ENCODE measurements around the gene VIL1. TPM values are rescaled to one million over a fixed set of nuclear protein-coding genes. Genes with fewer than 3 reads are reported as not detected.

The VIL1 gene
- total and polyA plus RNA-seq, 2 of the 13 experiments (the other 11 are each of a cell fraction or from before 2014, with no cell fraction given), result 287 to 301 TPM

DNA sequence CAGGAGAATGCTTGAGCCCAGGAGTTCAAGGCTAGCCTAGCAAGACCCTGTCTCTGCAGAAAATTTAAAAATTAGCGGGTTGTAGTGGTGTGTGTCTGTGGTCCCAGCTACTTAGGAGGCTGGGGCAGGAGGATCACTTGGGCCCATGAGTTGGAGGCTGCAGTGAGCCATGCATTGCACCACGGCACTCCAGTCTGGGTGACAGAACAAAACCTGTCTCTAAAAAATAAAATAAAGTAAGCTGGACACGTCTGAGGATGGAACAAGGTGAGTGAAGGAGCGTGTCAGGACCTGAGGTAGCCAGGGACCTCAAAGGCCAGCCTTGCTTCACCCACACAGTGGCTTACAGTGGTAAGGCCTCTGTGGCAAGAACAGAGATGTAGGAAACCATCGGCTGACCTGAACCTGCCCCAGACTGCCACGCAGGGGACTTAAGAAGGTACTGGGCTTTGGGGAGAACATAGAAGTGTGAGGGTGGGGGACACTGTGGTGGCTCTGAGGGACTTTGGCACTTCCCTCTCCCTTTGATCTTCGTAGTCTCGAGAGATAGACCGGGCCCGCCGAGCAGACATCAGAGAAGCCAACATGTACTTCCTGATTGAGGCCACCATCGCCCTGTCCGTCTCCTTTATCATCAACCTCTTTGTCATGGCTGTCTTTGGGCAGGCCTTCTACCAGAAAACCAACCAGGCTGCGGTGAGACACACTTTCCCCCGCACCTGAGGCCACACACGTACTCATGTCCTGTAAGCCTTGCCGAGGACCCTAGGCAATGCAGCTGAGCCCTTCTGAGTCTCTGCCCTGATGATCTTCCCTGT, 29.4 kb upstream of the VIL1 start (continued):
- TF ChIP-seq, protein P1, sequence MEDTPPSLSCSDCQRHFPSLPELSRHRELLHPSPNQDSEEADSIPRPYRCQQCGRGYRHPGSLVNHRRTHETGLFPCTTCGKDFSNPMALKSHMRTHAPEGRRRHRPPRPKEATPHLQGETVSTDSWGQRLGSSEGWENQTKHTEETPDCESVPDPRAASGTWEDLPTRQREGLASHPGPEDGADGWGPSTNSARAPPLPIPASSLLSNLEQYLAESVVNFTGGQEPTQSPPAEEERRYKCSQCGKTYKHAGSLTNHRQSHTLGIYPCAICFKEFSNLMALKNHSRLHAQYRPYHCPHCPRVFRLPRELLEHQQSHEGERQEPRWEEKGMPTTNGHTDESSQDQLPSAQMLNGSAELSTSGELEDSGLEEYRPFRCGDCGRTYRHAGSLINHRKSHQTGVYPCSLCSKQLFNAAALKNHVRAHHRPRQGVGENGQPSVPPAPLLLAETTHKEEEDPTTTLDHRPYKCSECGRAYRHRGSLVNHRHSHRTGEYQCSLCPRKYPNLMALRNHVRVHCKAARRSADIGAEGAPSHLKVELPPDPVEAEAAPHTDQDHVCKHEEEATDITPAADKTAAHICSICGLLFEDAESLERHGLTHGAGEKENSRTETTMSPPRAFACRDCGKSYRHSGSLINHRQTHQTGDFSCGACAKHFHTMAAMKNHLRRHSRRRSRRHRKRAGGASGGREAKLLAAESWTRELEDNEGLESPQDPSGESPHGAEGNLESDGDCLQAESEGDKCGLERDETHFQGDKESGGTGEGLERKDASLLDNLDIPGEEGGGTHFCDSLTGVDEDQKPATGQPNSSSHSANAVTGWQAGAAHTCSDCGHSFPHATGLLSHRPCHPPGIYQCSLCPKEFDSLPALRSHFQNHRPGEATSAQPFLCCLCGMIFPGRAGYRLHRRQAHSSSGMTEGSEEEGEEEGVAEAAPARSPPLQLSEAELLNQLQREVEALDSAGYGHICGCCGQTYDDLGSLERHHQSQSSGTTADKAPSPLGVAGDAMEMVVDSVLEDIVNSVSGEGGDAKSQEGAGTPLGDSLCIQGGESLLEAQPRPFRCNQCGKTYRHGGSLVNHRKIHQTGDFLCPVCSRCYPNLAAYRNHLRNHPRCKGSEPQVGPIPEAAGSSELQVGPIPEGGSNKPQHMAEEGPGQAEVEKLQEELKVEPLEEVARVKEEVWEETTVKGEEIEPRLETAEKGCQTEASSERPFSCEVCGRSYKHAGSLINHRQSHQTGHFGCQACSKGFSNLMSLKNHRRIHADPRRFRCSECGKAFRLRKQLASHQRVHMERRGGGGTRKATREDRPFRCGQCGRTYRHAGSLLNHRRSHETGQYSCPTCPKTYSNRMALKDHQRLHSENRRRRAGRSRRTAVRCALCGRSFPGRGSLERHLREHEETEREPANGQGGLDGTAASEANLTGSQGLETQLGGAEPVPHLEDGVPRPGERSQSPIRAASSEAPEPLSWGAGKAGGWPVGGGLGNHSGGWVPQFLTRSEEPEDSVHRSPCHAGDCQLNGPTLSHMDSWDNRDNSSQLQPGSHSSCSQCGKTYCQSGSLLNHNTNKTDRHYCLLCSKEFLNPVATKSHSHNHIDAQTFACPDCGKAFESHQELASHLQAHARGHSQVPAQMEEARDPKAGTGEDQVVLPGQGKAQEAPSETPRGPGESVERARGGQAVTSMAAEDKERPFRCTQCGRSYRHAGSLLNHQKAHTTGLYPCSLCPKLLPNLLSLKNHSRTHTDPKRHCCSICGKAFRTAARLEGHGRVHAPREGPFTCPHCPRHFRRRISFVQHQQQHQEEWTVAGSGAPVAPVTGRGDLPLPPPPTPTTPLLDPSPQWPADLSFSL (CRISPR knock-in tag; IDR thresholded peaks at IDR 0.05), result no peak
- 0 out of 2 replicates have a peak, but pooled peaks have one; percentile 17 for TF ChIP-seq ZNF605 (CRISPR knock-in tag; IDR thresholded peaks at IDR 0.05)
- TF ChIP-seq RXRA (CRISPR knock-in tag; IDR thresholded peaks at IDR 0.05), result peak; percentile 32; the same call in 1 of the 2 replicates
- TF ChIP-seq ZNF660 (CRISPR knock-in tag; IDR thresholded peaks at IDR 0.05; ENCODE audit: borderline replicate concordance, low read depth), result no peak
- TF ChIP-seq SOX6 (IDR thresholded peaks at IDR 0.05), result no peak
- peak; percentile 41 for TF ChIP-seq SOX6 (CRISPR knock-in tag; IDR thresholded peaks at IDR 0.05)
- TF ChIP-seq, protein P2, sequence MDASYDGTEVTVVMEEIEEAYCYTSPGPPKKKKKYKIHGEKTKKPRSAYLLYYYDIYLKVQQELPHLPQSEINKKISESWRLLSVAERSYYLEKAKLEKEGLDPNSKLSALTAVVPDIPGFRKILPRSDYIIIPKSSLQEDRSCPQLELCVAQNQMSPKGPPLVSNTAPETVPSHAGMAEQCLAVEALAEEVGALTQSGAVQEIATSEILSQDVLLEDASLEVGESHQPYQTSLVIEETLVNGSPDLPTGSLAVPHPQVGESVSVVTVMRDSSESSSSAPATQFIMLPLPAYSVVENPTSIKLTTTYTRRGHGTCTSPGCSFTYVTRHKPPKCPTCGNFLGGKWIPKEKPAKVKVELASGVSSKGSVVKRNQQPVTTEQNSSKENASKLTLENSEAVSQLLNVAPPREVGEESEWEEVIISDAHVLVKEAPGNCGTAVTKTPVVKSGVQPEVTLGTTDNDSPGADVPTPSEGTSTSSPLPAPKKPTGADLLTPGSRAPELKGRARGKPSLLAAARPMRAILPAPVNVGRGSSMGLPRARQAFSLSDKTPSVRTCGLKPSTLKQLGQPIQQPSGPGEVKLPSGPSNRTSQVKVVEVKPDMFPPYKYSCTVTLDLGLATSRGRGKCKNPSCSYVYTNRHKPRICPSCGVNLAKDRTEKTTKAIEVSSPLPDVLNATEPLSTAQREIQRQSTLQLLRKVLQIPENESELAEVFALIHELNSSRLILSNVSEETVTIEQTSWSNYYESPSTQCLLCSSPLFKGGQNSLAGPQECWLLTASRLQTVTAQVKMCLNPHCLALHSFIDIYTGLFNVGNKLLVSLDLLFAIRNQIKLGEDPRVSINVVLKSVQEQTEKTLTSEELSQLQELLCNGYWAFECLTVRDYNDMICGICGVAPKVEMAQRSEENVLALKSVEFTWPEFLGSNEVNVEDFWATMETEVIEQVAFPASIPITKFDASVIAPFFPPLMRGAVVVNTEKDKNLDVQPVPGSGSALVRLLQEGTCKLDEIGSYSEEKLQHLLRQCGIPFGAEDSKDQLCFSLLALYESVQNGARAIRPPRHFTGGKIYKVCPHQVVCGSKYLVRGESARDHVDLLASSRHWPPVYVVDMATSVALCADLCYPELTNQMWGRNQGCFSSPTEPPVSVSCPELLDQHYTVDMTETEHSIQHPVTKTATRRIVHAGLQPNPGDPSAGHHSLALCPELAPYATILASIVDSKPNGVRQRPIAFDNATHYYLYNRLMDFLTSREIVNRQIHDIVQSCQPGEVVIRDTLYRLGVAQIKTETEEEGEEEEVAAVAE (CRISPR knock-in tag; IDR thresholded peaks at IDR 0.05; ENCODE audit: borderline replicate concordance), result 0 out of 2 replicates have a peak, but pooled peaks have one; percentile 33
- TF ChIP-seq MXI1 (IDR thresholded peaks at IDR 0.05; ENCODE audit: borderline replicate concordance, low read depth, low read length), result 0 out of 3 replicates have a peak, but pooled peaks have one; percentile 9
- peak; percentile 23; the same call in 1 of the 2 replicates for TF ChIP-seq TBX3 (IDR thresholded peaks at IDR 0.05; ENCODE audit: borderline replicate concordance)
- TF ChIP-seq ZNF674 (CRISPR knock-in tag; IDR thresholded peaks at IDR 0.05; ENCODE audit: low read depth), result no peak
- no peak for TF ChIP-seq NR2F6 (IDR thresholded peaks at IDR 0.05)
- peak; percentile 22; the same call in 1 of the 2 replicates for TF ChIP-seq NR2F6 (CRISPR knock-in tag; IDR thresholded peaks at IDR 0.05)
- no peak for TF ChIP-seq KLF16 (CRISPR knock-in tag; IDR thresholded peaks at IDR 0.05)
- no peak for TF ChIP-seq NR3C1 (CRISPR knock-in tag; IDR thresholded peaks at IDR 0.05)
- TF ChIP-seq, protein P3, sequence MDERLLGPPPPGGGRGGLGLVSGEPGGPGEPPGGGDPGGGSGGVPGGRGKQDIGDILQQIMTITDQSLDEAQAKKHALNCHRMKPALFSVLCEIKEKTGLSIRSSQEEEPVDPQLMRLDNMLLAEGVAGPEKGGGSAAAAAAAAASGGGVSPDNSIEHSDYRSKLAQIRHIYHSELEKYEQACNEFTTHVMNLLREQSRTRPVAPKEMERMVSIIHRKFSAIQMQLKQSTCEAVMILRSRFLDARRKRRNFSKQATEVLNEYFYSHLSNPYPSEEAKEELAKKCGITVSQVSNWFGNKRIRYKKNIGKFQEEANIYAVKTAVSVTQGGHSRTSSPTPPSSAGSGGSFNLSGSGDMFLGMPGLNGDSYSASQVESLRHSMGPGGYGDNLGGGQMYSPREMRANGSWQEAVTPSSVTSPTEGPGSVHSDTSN (CRISPR knock-in tag; IDR thresholded peaks at IDR 0.05), result 0 out of 2 replicates have a peak, but pooled peaks have one; percentile 19
- TF ChIP-seq MIER2 (CRISPR knock-in tag; IDR thresholded peaks at IDR 0.05), result peak; percentile 56; the same call in 1 of the 2 replicates

Measured in HepG2 (cell line).